Keratinocyte (primary cell): ENCODE data around the gene PRR29.

Experiments used
- CTCF ChIP-seq, 3 experiments: IDR thresholded peaks in 1 of 3; conservative IDR thresholded peaks in 1 of 3; optimal IDR thresholded peaks in 1 of 3; 2 replicates in 2 of 3; 3 replicates in 1 of 3; pipeline versions ENCODE3 to v1.5.1; 2011; ENCODE audit warnings: low read length in 3 of 3, mild to moderate bottlenecking in 3 of 3, moderate library complexity in 2 of 3, control low read depth in 1 of 3, inconsistent platforms in 1 of 3; ENCODE audit not compliant: insufficient read depth in 2 of 3; ENCODE audit errors: extremely low read depth in 1 of 3
- EZH2 ChIP-seq: IDR thresholded peaks from one replicate; pipeline ENCODE4 v1.6.1; 2012; ENCODE audit warnings: inconsistent platforms, mild to moderate bottlenecking, low read length, moderate library complexity

- TF ChIP-seq CTCF (optimal IDR thresholded peaks at IDR 0.05 in 1 of 3, IDR thresholded peaks at IDR 0.05 in 1 of 3, conservative IDR thresholded peaks at IDR 0.05 in 1 of 3; ENCODE audit: extremely low read depth in 1 of 3, insufficient read depth in 2 of 3, low read length in 3 of 3) (no peak), EZH2 (no peak)
Observed at GRCh38 chr17:63961355-63962212, 36.6 kb upstream of the PRR29 start.
